HG03159 (cell line): ENCODE measurements around the gene ATP7B.
A peak's percentile ranks its signal among the peaks of the same experiment; 100 is the strongest.

ENCODE experiments used
- ATAC-seq: cut with Tn5 transposase; IDR thresholded peaks from one replicate; pipeline ENCODE4 v1.9.1; 2021; ENCODE audit warnings: mild to moderate bottlenecking, moderate library complexity; ENCODE audit not compliant: unreplicated experiment

Gene ATP7B

DNA sequence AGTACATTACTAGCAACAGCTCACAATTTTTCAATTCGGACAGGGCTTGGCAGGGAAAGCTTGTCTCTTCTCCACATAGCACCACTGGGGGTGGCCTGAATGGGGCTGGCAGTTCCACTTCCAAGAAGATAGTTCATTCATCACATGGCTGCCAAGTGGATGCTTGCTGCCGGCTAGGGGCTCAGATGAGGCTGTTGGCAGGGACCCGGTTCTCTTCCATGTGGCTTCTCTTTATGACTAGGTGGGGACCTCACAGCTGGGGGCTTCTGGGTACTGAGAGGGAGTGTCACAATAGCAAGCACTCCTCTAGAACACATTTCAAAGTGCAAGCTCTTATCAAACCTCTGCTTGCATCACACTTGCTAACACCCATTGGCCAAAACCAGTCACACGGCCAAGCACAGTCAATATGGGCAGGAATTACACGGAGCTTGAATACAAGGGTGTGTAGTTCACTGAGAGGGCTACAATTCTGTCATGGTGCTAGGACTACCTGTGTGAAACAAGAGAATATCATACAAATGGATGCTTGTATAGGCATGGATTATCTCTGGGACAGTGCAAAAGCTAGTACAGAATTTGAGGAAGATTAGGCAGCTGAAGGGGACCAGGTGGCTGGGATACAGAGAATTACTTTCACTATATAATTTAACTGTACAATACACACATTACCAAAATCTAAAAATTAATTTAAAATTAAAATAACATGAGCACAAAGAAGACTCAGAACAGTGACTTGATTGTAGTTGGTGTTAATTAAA lies 32.3 kb downstream of the ATP7B start:
- ATAC-seq = no peak

GRCh38 chr13:51977625-51978024 lies 33.6 kb downstream of the ATP7B start:
- no peak for ATAC-seq

DNA sequence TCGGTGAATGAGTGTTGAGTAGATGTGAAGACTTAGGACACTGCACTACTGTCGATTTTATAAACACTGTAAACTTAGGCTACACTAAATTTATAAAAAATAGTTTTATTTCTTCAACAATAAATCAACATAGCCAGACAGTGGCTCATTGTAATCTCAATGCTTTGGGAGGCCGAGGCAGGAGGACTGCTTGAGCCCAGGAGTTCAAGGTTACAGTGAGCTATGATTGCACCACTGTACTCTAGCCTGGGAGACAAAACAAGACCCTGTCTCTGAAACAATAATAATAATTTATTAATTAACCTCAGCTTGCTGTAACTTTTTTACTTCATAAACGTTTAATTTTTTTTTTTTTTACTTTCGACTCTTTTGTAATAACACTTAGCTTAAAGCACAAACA lies 34.4 kb downstream of the ATP7B start:
- ATAC-seq = no peak

DNA sequence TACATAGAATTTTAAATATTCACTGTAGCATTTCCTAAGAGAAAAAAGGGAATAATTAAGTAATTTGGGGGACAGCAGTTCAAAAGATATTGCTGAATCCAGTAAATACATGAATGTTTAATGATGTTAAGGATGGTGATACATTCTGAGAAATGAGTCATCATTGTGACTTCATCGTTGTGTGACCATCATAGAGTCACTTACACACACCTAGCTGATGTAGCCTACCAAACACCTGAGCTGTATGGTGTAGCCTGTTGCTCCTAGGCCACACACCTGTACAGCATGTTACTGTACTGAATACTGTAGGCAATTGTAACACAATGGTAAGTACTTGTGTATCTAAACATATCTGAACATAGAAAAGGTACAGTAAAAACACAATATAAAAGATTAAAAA lies 34.8 kb downstream of the ATP7B start:
- ATAC-seq = no peak

GRCh38 chr13:51974482-51974881 lies 36.8 kb downstream of the ATP7B start:
- no peak for ATAC-seq

DNA sequence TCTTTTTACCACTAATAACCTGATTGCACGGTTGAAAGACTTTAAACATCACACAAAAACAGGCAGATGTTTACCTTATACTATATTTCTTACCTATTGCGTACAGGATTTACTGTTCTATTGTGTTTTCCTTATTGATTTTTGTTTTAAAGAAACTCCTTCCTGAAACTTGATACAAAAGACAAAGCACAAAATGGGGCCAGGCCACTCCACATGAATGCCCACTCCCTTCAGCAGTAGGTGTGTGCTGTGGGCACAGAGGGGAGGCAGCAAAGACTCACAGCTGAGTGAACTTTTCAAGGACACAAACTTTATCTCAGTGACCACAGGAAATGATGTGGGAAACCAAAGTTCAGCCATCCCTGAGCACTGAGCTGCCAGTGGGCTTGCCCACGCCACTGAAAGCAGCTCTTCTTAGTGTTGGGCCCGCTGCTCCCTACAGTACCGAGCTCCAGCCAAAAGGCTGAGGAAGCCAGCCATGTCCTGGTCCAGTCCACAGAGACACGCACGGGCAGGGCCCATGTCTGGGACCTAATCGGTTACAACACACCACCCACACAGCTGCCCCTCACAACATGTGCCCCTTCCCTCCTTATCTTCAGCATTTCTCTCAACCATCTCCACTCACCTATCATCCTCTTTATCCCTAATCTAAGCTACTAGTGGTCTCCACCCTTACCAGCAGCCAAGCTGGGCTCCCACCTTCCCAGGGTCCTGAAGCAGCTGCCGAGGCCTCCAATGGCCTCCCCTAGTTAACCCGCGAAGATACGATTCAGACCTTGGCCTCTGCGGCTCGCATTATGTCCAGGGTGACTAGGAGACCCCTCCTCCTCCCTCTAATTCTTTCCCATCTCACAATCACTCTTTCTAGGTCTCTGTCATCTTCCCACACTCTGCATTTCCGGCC lies 39.5 kb downstream of the ATP7B start:
- ATAC-seq = no peak

GRCh38 chr13:51970349-51970748 lies 40.9 kb downstream of the ATP7B start:
- no peak for ATAC-seq

GRCh38 chr13:51967482-51968446 lies 43.5 kb downstream of the ATP7B start:
- ATAC-seq = no peak

- no peak for ATAC-seq
Observed at GRCh38 chr13:51966186-51966585, 45.1 kb downstream of the ATP7B start.

DNA sequence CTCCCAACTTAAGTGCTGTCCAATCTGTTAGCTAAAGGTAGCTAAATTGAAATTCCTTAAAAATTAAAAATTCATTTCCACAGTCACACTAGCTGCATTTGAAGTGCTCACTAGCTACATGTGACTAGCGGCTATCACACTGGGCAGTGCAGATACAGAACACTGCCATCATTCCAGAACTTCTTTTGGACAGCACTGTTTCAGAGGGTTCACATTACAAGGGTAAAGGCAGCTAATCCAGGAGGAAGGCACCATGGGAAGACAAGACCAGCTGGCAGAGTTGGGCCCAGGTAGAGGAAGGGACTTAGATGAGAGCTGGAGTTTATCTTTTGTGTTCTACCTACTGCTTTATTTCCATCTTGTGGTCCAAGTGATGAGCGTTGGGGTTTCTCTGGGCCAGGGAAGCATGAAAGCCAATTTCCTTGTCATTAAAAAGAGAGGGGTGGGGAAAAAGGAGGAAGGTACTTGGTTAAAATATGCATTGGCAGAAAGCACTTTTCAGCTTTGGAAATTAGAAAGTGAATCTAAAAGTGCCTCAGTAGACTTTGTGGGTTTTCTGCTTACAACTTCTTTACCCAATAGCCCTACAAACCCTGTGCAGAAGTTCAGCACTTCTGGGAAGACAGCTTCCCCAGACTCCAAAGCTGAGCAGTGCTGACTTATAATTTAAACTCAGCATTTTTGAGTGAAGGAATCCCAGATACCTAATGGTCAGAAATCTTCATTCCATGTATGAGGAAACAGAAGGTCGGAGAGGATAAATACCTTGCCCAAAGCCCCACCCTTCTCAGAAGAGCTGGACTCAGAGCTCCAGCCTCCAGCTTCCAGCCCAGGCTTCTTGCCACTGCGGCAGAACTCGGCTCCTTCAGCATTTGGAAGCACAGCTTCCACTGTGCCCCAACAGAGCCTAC lies 49.5 kb downstream of the ATP7B start:
- ATAC-seq = no peak

GRCh38 chr13:51960766-51961165 lies 50.5 kb downstream of the ATP7B start:
- no peak for ATAC-seq

DNA sequence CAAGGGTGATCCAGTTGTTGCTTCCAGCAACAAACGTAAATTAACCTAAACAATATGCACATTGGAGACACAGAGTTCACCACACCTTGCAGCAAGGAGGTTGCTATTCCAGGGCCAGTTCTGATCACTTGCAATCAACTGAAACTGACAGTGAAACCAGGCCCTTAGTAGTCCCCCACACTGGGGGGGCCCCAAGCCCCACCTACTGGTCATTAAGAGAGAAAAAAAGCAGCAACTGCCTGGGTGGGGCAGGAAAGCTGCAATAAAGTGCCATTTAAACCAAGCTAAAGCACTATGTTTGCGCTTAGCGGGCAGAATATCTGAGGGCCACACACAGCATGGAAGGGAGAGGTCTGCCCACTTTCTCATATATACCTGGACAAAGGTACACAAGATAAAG lies 51.5 kb downstream of the ATP7B start:
- peak; percentile 90 for ATAC-seq

- no peak for ATAC-seq
Observed at GRCh38 chr13:51958217-51958547, 53.1 kb downstream of the ATP7B start.

DNA sequence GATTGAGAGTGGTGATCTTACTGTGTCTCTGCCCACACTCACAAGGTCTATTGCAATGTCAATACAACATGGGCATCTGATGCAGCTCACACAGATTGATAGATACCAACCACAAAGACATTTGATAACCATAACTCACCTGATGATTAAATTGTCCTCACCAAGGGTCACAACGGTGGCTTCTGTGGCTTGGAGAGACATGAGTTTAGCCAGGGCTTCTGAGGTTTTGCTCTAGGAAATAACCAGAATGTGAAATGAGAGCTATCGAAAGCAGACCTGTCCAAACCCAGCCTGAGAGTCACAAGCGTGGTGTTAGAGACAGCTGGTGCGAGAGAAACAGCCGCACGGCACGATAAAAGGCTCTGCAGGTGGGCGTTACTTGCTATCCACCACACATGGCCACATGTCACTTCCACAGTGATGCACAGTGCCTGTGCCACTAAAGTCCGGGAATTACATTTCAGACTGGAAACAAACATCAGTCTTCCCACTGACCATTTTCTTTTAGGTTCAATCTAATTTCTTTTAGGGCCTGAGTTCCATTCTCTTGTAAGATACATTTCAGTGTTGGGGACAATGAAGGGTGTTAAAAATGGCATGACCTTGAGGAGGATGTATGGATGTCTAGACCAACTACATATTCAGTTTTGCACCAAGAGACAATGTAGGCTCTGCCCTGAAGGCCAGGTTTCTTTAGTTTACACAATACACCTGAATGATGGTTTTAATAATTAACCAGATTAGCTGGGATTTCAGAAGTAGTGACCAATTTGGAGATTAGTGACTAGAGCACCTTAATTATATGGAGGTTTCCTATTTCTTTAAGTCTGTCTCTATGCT lies 53.7 kb downstream of the ATP7B start:
- ATAC-seq = no peak

DNA sequence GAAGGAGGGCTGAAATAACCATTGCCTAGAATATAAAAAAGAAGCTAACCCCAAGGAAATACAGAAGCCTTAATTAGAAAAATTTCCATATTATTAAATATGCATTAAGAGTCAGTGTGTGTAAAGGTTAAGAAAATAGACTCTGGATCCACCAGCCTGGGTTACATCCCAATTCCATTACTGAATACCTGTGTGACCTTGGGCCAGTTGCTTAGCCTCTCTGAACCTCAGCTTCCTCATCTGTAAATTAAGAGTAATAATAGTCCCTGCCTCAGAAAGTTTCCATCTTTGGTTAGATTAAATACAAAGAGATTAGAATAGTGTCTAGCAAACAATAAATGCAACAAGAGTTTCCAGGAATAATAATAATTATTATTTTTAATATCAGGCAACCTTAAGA lies 54.5 kb downstream of the ATP7B start:
- ATAC-seq = no peak

- no peak for ATAC-seq
Observed at GRCh38 chr13:51955816-51956603, 55.2 kb downstream of the ATP7B start.

DNA sequence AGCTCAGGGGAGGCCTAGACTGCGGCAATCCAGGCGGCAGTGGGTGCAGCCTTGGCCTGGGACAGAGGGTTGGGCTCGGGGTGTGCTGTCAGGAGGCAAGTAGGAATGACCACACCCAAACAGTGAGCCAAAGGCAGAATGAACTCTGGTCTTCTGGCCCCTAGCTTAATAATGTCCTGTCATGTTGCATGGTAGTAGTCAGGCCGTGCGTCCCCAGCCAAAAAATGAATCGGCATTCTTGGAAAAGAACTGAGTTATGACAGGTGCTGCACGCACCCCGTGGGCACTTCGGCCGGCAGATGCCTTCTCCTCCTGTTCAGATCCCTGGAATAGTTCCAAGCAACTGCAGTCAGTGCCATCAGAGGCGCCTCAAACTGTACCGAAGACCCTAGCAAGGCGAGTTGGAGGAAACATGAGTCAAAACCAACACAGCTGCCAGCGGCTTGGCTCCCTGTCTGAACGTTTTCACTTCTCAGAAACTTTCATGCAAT lies 55.9 kb downstream of the ATP7B start:
- no peak for ATAC-seq
